Testis (tissue), 3 donors: ENCODE data around the gene OPRM1. TPM values are rescaled to one million over a fixed set of nuclear protein-coding genes. Genes with fewer than 3 reads are reported as not detected.

Experiments
- DNase-seq: peaks from one replicate; pipeline ENCODE4 v3.0.0-alpha.2; 2019
- H3K27ac ChIP-seq, 2 donors: fragments of 200-600 bp; sonication (generic); one replicate each; pipeline ENCODE4 v1.5.1; 2019
- H3K27me3 ChIP-seq: fragments of 200-600 bp; sonication (generic); one replicate; pipeline ENCODE4 v1.5.1; 2019
- H3K36me3 ChIP-seq: fragments of 200-600 bp; sonication (generic); one replicate; pipeline ENCODE4 v1.5.1; 2017; ENCODE audit warnings: low read depth; ENCODE audit errors: missing control alignments
- H3K4me1 ChIP-seq: fragments of 200-600 bp; sonication (generic); one replicate; pipeline ENCODE4 v1.5.1; 2019
- H3K4me3 ChIP-seq, 2 donors: fragments of 200-600 bp; sonication (generic); one replicate each; pipeline ENCODE4 v1.5.1; 2017 to 2019
- H3K9me3 ChIP-seq: fragments of 200-600 bp; sonication (generic); one replicate; pipeline ENCODE4 v1.5.1; 2017
- CTCF ChIP-seq, 3 experiments: fragments of 450-650 bp in 2 of 3; fragments of 200-600 bp in 1 of 3; sonication (generic) in 1 of 3; IDR thresholded peaks; one replicate each; pipeline ENCODE4 v1.5.1; 2016 to 2019; ENCODE audit warnings: antibody characterized with exemption in 3 of 3, mild to moderate bottlenecking in 2 of 3, moderate library complexity in 1 of 3
- POLR2A ChIP-seq: fragments of 450-650 bp; IDR thresholded peaks from one replicate; pipeline ENCODE4 v1.6.1; 2017; ENCODE audit warnings: antibody characterized with exemption, mild to moderate bottlenecking, moderate library complexity
- WGBS, 2 donors: methylation state at CpG; one replicate each; pipeline ENCODE4 v1.1.5; 2018; 5-methylcytosine and 5-hydroxymethylcytosine counted together
- intact Hi-C: fragments of 100-400 bp; cut with DNase I; formaldehyde crosslinking; loops from one replicate; pipeline ENCODE4 v1.15.1; 2023; ENCODE audit warnings: low total_unique reads
- polyA plus RNA-seq: library from polyadenylated mRNA; stranded (reverse); fragments of 350-450 nt; fragmentation: Illumina TruSeq; extraction: RNeasy Lipid Tissue Mini Kit (QIAGEN cat#74804); gene quantifications from one replicate; pipeline ENCODE4 v1.2.3, GENCODE V29; 2014; ENCODE audit warnings: low read depth, low replicate concordance; ENCODE audit not compliant: insufficient read depth
- total RNA-seq, 2 donors: library from RNA; depleted of rRNA; stranded (reverse); fragments of >200 nt; gene quantifications; one replicate each; pipeline ENCODE4 v1.2.3, GENCODE V29; 2016

OPRM1 gene
- total and polyA plus RNA-seq, 3 donors from 2014 or later: 1.1 to 8.7 (median 4.0) TPM

- Histone ChIP-seq H3K36me3 (no peaks in the 10 kb centered on the region), H3K9me3 (no peaks in the 10 kb centered on the region), H3K4me1 (no peaks in the 10 kb centered on the region), H3K27ac (no peak overlapping the region), H3K4me3 (no peak overlapping the region), H3K27me3 (no peaks in the 10 kb centered on the region)
- TF ChIP-seq CTCF (IDR thresholded peaks at IDR 0.05) (no peak), POLR2A (no peak)
- DNase-seq: no peak
- 76 to 79% methylated on average over 6 of the region's 6 CpGs for WGBS, 2 donors
- intact Hi-C loops: no loop called here
Measured at GRCh38 chr6:154222716-154223115, 183.7 kb downstream of the OPRM1 start.

GRCh38 chr6:154223296-154223695, 184.3 kb downstream of the OPRM1 start:
- Histone ChIP-seq H3K27me3 (no peaks in the 10 kb centered on the region), H3K36me3 (no peaks in the 10 kb centered on the region), H3K9me3 (no peaks in the 10 kb centered on the region), H3K27ac (no peak overlapping the region), H3K4me1 (no peaks in the 10 kb centered on the region), H3K4me3 (no peak overlapping the region)
- TF ChIP-seq POLR2A (no peak), CTCF (IDR thresholded peaks at IDR 0.05) (no peak)
- WGBS, 2 donors: 91 to 94% methylated on average over 2 of the region's 2 CpGs
- intact Hi-C loops: no loop called here
- no peak for DNase-seq

GRCh38 chr6:154226461-154226860, 187.4 kb downstream of the OPRM1 start:
- Histone ChIP-seq H3K36me3 (no peaks in the 10 kb centered on the region), H3K4me3 (no peak overlapping the region), H3K27me3 (no peaks in the 10 kb centered on the region), H3K4me1 (no peaks in the 10 kb centered on the region), H3K27ac (no peak overlapping the region), H3K9me3 (no peaks in the 10 kb centered on the region)
- DNase-seq: no peak
- TF ChIP-seq CTCF (IDR thresholded peaks at IDR 0.05): no peak
- TF ChIP-seq POLR2A: no peak
- intact Hi-C loops: no loop called here
- WGBS, 2 donors: 91 to 96% methylated on average over 3 of the region's 3 CpGs

GRCh38 chr6:154227862-154228520, 189.0 kb downstream of the OPRM1 start:
- intact Hi-C loops: no loop called here
- WGBS, 2 donors: 78 to 93% methylated on average over 7 of the region's 7 CpGs

More at GRCh38 chr6:154227862-154228520, 189.0 kb downstream of the OPRM1 start:
- H3K4me1 ChIP-seq: no peaks in the 10 kb centered on the region
- no peaks in the 10 kb centered on the region for H3K27me3 ChIP-seq
- DNase-seq: no peak
- no peak for TF ChIP-seq POLR2A
- TF ChIP-seq CTCF (IDR thresholded peaks at IDR 0.05): no peak
- H3K9me3 ChIP-seq: no peaks in the 10 kb centered on the region
- no peak overlapping the region for H3K27ac ChIP-seq
- no peak overlapping the region for H3K4me3 ChIP-seq
- no peaks in the 10 kb centered on the region for H3K36me3 ChIP-seq
